ENCODE results near the gene SLX4IP.

- TF ChIP-seq FOSL1 (CRISPR knock-in tag; IDR thresholded peaks at IDR 0.05; ENCODE audit: borderline replicate concordance) (no peak), ZNF674 (CRISPR knock-in tag; IDR thresholded peaks at IDR 0.05; ENCODE audit: low read depth) (no peak), GABPB1 (CRISPR knock-in tag; IDR thresholded peaks at IDR 0.05) (no peak), RBFOX2 (IDR thresholded peaks at IDR 0.05; ENCODE audit: low read depth, low read length) (no peak), ZSCAN5A (CRISPR knock-in tag; IDR thresholded peaks at IDR 0.05; ENCODE audit: borderline replicate concordance) (no peak), ZNF670 (CRISPR knock-in tag; IDR thresholded peaks at IDR 0.05; ENCODE audit: borderline replicate concordance) (no peak), NFIC (IDR thresholded peaks at IDR 0.05; ENCODE audit: low read length) (no peak), HIVEP1 (CRISPR knock-in tag; IDR thresholded peaks at IDR 0.05) (no peak), ZC3H13 (CRISPR knock-in tag; IDR thresholded peaks at IDR 0.05) (no peak), SETDB1 (CRISPR knock-in tag; IDR thresholded peaks at IDR 0.05; ENCODE audit: borderline replicate concordance) (no peak), POLR2A (IDR thresholded peaks at IDR 0.05; ENCODE audit: insufficient read depth in 1 of 2, low read depth in 2 of 2, low read length in 2 of 2) (no peak)
These were observed 86.1 kb downstream of the SLX4IP start for GRCh38 chr20:10521068-10521831.
